Testis (tissue), 2 donors: ENCODE measurements around the gene ICA1.

Experiments used
- CTCF ChIP-seq, 3 experiments: fragments of 450-650 bp in 2 of 3; fragments of 200-600 bp in 1 of 3; sonication (generic) in 1 of 3; IDR thresholded peaks; one replicate each; pipeline ENCODE4 v1.5.1; 2016 to 2019; ENCODE audit warnings: antibody characterized with exemption in 3 of 3, mild to moderate bottlenecking in 2 of 3, moderate library complexity in 1 of 3
- POLR2A ChIP-seq: fragments of 450-650 bp; IDR thresholded peaks from one replicate; pipeline ENCODE4 v1.6.1; 2017; ENCODE audit warnings: antibody characterized with exemption, mild to moderate bottlenecking, moderate library complexity

GRCh38 chr7:8144856-8145255, 117.1 kb downstream of the ICA1 start:
- TF ChIP-seq CTCF (IDR thresholded peaks at IDR 0.05) (no peak), POLR2A (no peak)
